Measurements from ENCODE around the gene NCAM1.

Gene NCAM1

DNA sequence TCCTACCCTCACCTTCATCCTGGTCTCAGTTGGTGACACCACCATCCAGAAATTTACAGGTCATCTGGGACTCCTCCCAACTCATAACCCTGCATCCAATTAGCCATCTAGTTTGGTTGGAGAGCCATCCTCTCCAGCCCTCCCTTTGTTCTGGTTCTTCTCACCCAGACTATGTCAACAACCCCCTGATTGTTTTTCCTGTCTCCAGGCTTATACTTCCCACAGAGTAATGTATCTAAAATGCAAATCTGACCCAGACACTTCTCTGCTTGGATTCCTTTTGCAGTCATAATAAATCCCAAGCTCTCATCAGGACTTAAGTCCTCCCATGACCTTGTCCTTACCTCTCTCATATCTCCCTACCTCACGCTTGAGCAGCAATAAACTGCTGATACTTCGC lies 356.1 kb downstream of the NCAM1 start:
- DNase-seq: no peak

DNA sequence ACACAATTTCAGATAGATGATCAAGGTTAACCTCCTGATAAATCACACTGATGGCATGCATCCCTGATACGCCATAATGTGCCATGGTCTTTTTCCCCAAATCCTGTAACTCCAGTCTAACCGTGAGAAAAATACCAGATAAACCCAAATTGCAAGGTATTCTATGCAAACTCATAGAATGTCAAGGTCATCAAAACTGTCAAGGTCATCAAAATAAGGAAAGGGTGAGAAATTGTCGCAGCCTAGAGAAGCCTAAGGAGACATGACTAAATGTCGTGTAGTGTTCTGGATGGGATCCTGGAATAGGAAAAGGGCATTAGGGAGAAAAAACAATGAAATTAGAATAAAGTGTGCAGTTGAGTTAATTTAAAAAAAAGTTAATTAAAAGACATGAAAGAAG lies 357.9 kb downstream of the NCAM1 start:
- DNase-seq: no peak

DNA sequence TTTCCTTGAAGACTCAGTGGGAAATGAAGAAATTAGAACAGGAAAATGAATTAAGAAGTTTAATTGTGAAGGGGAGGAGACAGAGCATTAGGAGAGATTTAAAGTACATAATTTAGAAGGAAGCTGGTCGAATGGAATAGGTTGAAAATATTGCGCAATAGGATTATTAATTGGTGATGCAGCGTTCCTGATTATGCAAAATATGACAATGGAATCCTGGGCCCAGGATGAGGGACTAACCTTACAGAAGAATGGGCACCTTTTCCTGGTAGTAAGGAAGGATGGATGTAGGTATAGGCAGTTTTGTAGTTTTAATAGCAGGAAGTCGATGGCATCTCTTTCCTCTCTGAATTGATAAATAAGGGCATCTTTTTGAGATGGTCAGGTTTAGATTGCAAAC lies 360.9 kb downstream of the NCAM1 start:
- no peak for DNase-seq

DNA sequence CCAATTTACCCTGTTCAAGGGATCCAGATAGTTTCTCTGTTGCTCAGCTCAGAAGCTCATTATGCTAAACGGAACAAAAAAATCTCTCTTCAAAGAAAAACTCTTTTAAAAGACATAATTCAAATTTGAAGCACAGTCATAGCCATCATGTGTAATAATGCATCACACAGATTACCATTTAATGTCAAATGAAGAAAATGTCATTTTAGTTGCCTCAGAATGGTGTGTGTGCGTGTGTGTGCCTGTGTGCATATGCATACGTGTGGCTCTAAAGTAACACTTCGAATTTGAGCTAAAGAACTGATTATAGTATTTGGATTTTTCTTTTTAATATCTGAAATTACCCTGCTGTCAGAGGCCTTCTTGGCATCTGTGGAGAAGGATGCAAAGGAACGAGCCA lies 363.0 kb downstream of the NCAM1 start:
- no peak for DNase-seq

Data from inflammatory macrophage treated with lipopolysaccharide for 1 hour (primary cell).